NB4 (cell line): ENCODE data around the gene SUSD4.

Source experiments
- DNase-seq: peaks from one replicate; pipeline ENCODE4 v3.0.0; 2010; ENCODE audit warnings: low read depth
- H3K4me3 ChIP-seq: one replicate; pipeline ENCODE4 v1.5.1; 2011; ENCODE audit warnings: mild to moderate bottlenecking, low read depth, low read length, moderate library complexity
- MYC ChIP-seq: IDR thresholded peaks from 2 replicates; pipeline ENCODE4 v1.6.1; 2011; ENCODE audit warnings: low read depth, low read length
- POLR2A ChIP-seq: IDR thresholded peaks from 2 replicates; pipeline ENCODE4 v1.6.1; 2011; ENCODE audit warnings: mild to moderate bottlenecking; ENCODE audit not compliant: insufficient read length; ENCODE audit errors: extremely low read depth
- TF ChIP-seq, protein P1 (sequence below): IDR thresholded peaks from one replicate; pipeline ENCODE4 v1.5.1; 2012; ENCODE audit warnings: low read depth, low read length
- TF ChIP-seq, protein P2 (sequence below): IDR thresholded peaks from 2 replicates; pipeline ENCODE4 v1.6.1; 2011; ENCODE audit warnings: low read depth, low read length

Gene SUSD4

DNA sequence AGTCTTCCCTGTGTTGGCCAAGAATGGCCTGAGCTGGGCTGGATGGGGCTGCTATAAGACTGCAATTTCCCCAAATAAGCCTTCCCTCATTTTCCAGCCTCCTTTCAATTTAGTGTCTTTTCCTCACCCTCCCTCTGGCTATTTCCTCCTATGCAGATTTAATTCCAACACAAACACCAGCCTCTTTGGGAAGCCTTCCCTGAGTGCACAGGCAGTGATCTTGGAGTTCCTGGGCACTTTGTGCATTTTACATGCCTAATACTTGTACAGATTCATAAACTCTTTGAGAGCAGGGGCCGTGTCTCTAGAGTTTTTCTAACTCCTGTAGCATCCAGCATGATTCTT lies 129.8 kb downstream of the SUSD4 start:
- DNase-seq = no peak
- TF ChIP-seq, protein P1, sequence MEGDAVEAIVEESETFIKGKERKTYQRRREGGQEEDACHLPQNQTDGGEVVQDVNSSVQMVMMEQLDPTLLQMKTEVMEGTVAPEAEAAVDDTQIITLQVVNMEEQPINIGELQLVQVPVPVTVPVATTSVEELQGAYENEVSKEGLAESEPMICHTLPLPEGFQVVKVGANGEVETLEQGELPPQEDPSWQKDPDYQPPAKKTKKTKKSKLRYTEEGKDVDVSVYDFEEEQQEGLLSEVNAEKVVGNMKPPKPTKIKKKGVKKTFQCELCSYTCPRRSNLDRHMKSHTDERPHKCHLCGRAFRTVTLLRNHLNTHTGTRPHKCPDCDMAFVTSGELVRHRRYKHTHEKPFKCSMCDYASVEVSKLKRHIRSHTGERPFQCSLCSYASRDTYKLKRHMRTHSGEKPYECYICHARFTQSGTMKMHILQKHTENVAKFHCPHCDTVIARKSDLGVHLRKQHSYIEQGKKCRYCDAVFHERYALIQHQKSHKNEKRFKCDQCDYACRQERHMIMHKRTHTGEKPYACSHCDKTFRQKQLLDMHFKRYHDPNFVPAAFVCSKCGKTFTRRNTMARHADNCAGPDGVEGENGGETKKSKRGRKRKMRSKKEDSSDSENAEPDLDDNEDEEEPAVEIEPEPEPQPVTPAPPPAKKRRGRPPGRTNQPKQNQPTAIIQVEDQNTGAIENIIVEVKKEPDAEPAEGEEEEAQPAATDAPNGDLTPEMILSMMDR = no peak
- TF ChIP-seq, protein P2, sequence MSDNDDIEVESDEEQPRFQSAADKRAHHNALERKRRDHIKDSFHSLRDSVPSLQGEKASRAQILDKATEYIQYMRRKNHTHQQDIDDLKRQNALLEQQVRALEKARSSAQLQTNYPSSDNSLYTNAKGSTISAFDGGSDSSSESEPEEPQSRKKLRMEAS = no peak
- TF ChIP-seq POLR2A (no peak), MYC (no peak)
- no peak overlapping the region for H3K4me3 ChIP-seq

DNA sequence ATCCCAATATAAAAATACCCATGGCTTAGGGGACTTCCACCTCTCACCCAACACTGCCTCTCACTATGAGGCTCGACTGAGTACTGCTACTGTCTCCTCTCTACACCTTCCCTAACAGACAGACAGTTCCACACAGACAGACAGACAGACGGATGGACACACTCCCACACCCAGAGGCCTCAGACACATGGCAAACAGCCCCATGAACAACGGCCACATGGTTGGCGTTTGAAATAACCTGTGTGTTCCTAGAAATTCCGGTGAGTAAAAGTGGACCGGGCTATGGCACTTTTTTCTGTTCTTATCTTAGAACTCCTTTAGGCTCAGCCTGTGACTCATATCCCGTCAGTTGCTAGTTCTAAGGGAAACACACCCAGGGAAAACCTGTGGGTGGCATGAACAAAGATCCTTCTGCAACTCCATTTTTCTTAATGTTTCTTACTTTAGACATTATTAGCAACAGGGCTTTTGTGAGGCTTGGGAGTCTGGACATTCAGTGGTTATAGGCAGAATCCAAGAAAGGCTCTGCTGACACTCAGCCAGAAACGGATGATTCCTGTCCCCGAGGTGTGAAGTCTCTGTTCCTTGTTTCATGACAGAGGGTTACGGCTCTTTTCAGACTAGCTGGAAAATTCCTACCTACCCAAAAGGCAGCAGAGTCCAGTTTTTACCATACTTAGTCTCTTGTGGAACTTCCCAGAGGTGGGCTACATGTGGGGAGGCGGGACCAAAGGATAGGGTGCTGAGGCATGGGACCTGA lies 130.4 kb downstream of the SUSD4 start:
- no peak overlapping the region for H3K4me3 ChIP-seq
- no peak for TF ChIP-seq POLR2A
- TF ChIP-seq, protein P1 = no peak
- TF ChIP-seq, protein P2 = no peak
- TF ChIP-seq MYC = no peak
- DNase-seq = no peak

DNA sequence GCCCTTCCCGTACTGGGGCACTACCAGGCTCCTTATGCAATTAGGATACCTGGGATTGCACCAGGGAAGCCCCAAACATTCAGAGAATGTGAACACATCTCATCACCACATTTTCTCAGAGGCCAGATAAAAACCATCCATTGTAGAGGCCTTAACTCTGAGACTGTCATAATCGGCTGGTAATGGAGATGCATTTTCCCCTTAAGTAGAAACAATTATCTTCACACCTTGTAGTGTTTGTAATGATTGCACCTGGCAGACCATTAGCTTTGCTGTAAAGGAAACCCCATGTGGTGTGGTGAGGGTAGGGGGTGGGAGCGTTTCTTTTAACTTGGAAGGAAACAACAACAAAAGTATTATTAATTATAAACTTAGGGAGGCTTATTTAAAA lies 131.0 kb downstream of the SUSD4 start:
- DNase-seq = no peak
- H3K4me3 ChIP-seq = no peak overlapping the region
- TF ChIP-seq MYC = no peak
- TF ChIP-seq, protein P1 = no peak

DNA sequence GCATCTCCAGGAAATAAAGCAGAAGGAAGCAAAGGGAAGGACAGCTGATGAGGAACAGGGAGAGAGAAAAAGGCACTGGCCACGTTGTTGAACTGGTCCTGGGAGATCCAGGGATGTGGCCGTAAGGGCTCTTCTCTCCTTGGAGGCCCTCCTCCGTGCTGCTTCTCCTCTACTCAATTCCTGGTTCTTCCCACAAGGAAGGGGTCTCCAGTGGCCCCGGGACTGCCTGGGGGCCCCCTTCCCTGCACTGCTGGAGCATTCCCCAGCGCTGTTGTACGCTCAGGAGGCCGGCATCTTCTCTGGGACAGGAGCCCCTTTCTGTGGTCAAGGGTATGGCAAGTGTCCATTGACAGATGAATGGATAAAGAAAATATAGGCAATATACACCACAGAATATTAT lies 132.4 kb downstream of the SUSD4 start:
- TF ChIP-seq, protein P2 = no peak
- TF ChIP-seq MYC (no peak), POLR2A (no peak)
- TF ChIP-seq, protein P1 = no peak
- no peak overlapping the region for H3K4me3 ChIP-seq
- no peak for DNase-seq

DNA sequence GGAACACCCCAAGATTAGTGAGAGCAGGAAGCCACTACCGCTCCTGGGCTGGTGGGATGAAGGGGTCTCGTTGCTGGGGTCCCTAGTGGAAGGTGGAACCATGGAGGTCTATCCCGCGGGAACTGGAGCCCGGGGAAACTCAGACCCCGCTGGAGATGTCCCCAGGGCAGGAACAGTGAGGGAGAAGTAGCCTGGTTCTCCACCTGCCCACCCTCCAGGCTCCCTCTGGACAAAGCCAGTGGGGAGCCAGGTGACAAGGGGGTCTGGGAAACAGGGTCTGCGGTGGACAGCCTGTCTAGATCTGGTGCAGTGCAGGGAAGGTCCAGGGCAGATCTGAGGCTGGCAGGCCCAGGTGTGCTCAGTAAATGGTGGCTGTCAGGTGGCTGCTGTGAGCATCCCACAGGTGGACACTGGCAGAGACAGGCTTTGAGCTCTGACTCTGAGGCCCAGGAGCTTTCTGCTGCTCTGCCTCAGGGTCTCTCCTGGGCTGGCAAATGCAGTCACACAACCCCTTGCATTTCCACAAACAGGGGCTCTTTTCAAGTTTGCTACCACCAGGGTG lies 132.9 kb downstream of the SUSD4 start:
- TF ChIP-seq, protein P2 = no peak
- TF ChIP-seq POLR2A (no peak), MYC (no peak)
- TF ChIP-seq, protein P1 = no peak
- no peak overlapping the region for H3K4me3 ChIP-seq
- DNase-seq = no peak
